Ovary (tissue), 9 donors: Measurements from ENCODE around the gene WBP1. TPM values are rescaled to one million over a fixed set of nuclear protein-coding genes. Genes with fewer than 3 reads are reported as not detected.
A peak's percentile ranks its signal among the peaks of the same experiment; 100 is the strongest.

Experiments
- DNase-seq, 5 donors: peaks; one replicate each; pipeline ENCODE4 v3.0.0-alpha.2; 2019 to 2020
- H3K27ac ChIP-seq, 2 donors: fragments of 200-600 bp; one replicate each; pipeline versions ENCODE4 v1.5.1 to v1.8.0; 2019 to 2022
- H3K27me3 ChIP-seq: fragments of 200-600 bp; one replicate; pipeline ENCODE4 v1.8.0; 2022
- H3K36me3 ChIP-seq: fragments of 200-600 bp; sonication (generic); one replicate; pipeline ENCODE4 v1.5.1; 2019
- H3K4me1 ChIP-seq: one replicate; pipeline ENCODE4 v1.8.1; 2013; ENCODE audit warnings: mild to moderate bottlenecking, moderate library complexity; ENCODE audit not compliant: insufficient read depth
- H3K4me3 ChIP-seq: fragments of 200-600 bp; sonication (generic); one replicate; pipeline ENCODE4 v1.5.1; 2017
- H3K9me3 ChIP-seq, 2 donors: fragments of 200-600 bp in 1 of 2; sonication (generic) in 1 of 2; one replicate each; pipeline versions ENCODE4 v1.5.1 to v1.8.1; 2013 to 2019; ENCODE audit warnings: mild to moderate bottlenecking in 1 of 2, moderate library complexity in 1 of 2
- EP300 ChIP-seq: sonication (generic); formaldehyde crosslinking; IDR thresholded peaks from one replicate; pipeline ENCODE4 v1.6.1; 2017; ENCODE audit warnings: antibody characterized with exemption
- POLR2A ChIP-seq: fragments of 450-650 bp; IDR thresholded peaks from one replicate; pipeline ENCODE4 v1.6.1; 2017; ENCODE audit warnings: antibody characterized with exemption, mild to moderate bottlenecking, moderate library complexity
- WGBS, 3 donors: extraction: QIAGEN DNeasy Blood & Tissue Kit in 1 of 3; methylation state at CpG; one replicate each; pipeline versions ENCODE4 v1.1.5 to v1.1.7; 2013 to 2017; 5-methylcytosine and 5-hydroxymethylcytosine counted together
- intact Hi-C, 4 donors: fragments of 100-400 bp; cut with DNase I; formaldehyde crosslinking; loops; one replicate each; pipeline versions ENCODE4 v1.11.0 to v1.15.1; 2022 to 2023
- polyA plus RNA-seq, 2 donors: library from polyadenylated mRNA; stranded (reverse); fragments of 200-250 nt in 1 of 2; fragments of 350-450 nt in 1 of 2; fragmentation: Illumina TruSeq in 1 of 2; extraction: RNeasy Lipid Tissue Mini Kit (QIAGEN cat#74804) in 1 of 2; gene quantifications; one replicate each; pipeline ENCODE4 v1.2.3, GENCODE V29; 2013 to 2014
- total RNA-seq, 7 donors: library from RNA; depleted of rRNA in 2 of 7; stranded (reverse); fragments of >200 nt in 2 of 7; fragmentation: NEBNext Ultra II Directional in 3 of 7; extraction: Animal tissue kit (Norgen Biotek cat#: 25700) in 3 of 7; gene quantifications; one replicate each; pipeline versions ENCODE4 v1.1.0 to v1.2.4, GENCODE V29; 2016 to 2023
- TF ChIP-seq, protein P1 (sequence below), 3 donors: fragments of 450-650 bp in 2 of 3; fragments of 200-600 bp in 1 of 3; IDR thresholded peaks; one replicate each; pipeline versions ENCODE4 v1.5.1 to v1.8.0; 2016 to 2022; ENCODE audit warnings: antibody characterized with exemption in 3 of 3, mild to moderate bottlenecking in 1 of 3
- donor health status: DM: no; HTN: no; CAD: no; lungs with moderate emphysema.
- donor health status: DM: no; HTN: no; CAD: no.
- donor health status: Bipolar disorder and iron deficiency.
- donor health status: DM: yes; HTN: yes; CAD: no.
- donor health status: DM: no; HTN: no; CAD: no.
- donor health status: DM: yes; HTN: yes; CAD: no.

The WBP1 gene
- total and polyA plus RNA-seq, 9 donors: 52.4 to 114 (median 73.3) TPM

DNA sequence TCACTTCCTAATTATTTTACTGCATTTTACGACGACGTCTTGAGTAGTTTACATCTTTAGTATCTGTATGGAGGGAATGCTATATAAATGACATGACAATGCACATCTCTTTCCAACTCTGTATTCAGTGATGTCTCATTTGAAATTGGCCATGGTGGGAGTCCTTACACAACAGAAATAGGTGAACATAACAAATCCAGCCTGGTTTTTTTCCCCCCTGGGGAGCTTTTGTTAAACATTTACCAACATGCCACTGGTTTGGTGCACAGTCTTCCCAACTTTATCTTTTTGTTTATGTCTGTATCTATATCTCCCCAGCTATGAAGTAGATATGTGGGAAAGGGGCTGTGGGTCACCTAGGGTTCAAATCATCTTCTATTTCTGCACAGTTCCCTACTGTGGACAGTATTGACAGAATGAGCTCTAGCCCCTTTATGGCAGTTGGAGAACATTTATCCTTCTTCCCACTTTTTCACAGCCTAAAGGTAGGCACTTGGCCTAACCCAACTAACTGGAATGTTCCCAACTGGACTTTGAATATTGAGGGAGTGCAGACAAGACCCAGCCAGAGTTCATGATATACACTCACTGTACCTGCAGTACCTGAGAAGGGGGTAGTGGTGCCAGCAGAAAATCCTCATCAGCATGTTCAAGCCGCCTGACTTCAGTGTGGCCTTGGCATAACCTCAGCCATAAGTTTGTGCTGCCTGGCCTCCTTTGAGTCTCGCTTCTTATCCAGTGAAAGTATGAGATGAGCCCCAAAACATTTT, 10.8 kb upstream of the WBP1 start:
- H3K4me1 ChIP-seq: no peaks in the 10 kb centered on the region
- no peaks in the 10 kb centered on the region for H3K9me3 ChIP-seq
- H3K4me3 ChIP-seq: no peak overlapping the region
- no peaks in the 10 kb centered on the region for H3K36me3 ChIP-seq
- 81 to 89% (median 84%) methylated on average over 5 of the region's 5 CpGs for WGBS, 3 donors
- TF ChIP-seq POLR2A (no peak), EP300 (no peak)
- TF ChIP-seq, protein P1, sequence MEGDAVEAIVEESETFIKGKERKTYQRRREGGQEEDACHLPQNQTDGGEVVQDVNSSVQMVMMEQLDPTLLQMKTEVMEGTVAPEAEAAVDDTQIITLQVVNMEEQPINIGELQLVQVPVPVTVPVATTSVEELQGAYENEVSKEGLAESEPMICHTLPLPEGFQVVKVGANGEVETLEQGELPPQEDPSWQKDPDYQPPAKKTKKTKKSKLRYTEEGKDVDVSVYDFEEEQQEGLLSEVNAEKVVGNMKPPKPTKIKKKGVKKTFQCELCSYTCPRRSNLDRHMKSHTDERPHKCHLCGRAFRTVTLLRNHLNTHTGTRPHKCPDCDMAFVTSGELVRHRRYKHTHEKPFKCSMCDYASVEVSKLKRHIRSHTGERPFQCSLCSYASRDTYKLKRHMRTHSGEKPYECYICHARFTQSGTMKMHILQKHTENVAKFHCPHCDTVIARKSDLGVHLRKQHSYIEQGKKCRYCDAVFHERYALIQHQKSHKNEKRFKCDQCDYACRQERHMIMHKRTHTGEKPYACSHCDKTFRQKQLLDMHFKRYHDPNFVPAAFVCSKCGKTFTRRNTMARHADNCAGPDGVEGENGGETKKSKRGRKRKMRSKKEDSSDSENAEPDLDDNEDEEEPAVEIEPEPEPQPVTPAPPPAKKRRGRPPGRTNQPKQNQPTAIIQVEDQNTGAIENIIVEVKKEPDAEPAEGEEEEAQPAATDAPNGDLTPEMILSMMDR (IDR thresholded peaks at IDR 0.05): no peak
- no peak for DNase-seq
- no peaks in the 10 kb centered on the region for H3K27me3 ChIP-seq
- intact Hi-C loops: no loop called here
- no peak overlapping the region for H3K27ac ChIP-seq

DNA sequence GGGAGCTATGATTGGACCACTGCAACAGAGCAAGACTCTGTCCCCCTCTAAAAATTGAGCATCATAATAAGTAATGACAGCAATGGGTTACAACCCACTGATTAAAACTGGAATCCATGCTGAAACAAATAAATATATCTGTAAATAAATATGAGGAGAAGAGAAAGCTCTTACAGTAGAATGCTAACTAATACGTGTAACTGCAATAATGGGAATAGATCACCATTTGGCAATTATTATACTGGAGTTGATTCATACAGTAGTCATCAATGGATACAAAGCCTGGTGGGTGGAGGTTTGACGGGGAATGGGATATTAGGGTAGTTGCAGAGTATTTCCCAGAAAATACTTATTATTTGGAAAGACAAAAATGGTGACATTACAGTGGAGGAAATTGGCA, 9.5 kb upstream of the WBP1 start:
- Histone ChIP-seq H3K4me1 (no peaks in the 10 kb centered on the region), H3K27me3 (no peaks in the 10 kb centered on the region), H3K9me3 (no peaks in the 10 kb centered on the region), H3K27ac (no peak overlapping the region), H3K36me3 (no peaks in the 10 kb centered on the region), H3K4me3 (no peak overlapping the region)
- TF ChIP-seq POLR2A (no peak), EP300 (no peak)
- TF ChIP-seq, protein P1 (IDR thresholded peaks at IDR 0.05): no peak
- intact Hi-C loops: no loop called here
- DNase-seq: no peak
- 59 to 70% (median 61%) methylated on average over 2 of the region's 2 CpGs for WGBS, 3 donors

DNA sequence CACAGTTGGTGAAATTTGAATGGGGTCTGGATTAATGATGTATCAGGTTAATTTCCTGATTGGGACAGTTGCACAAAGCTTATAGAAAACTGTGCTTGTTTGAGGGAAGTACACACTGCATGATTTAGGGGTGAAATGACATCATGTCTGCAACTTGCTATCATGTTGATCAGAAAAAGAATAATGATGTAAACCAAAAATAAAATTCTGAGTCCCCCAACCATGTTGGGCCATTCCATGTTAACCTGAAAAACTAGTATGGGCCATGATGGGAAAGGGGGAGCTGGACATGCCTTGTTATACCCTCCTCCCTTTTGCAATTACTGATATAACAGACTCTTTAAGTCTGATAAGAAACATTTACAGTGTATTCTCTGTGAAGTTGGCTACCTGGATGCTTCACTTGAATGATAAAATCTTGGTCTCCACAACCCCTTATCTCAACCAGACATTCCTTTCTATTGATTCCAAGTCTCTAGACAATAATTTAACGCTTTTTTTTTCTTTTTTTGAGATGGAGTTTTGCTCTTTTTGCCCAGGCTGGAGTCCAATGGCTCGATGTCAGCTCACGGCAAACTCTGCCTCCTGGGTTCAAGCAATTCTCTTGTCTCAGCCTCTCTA, 7.6 kb upstream of the WBP1 start:
- WGBS, 3 donors: 73 to 78% (median 76%) methylated on average over 3 of the region's 3 CpGs

DNA sequence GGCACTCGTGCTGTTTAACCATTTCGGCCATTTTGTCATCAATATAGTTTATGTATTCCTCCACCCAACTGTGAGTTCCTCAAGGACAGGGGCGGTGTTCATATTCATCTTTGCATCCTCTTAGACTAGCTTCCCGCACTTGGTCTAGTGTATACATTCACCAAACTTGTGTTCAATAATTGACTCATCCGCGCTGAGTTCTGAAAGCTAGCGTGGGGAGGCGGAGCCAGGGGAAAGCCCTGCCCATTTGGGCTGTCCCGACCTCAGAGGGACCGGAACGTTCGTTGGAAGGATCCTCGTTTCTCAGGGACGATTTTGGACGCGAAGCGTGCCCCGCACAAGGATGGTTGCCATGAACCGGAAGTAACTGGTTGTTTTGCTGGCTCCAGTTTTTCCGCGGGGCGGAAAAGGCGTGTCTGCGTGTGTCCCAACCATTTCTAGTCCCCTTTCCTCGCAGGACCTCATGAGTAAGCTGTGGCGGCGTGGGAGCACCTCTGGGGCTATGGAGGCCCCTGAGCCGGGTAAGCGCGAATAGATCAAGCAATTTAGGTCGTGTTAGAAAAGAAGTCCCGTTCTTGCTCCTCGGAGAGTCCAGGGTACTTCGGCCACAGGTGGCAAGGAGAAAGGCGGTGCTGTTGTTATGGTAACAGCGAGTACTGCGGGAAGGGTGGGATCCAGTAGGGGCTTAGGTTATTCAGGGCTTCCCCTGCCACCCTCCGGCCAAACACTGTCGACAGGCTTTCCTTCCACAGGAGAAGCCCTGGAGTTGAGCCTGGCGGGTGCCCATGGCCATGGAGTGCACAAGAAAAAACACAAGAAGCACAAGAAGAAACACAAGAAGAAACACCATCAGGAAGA, 3.4 kb upstream of the WBP1 start, which contains the start of gene INO80B:
INO80B (plus strand) TSS at position 434 of the 858 bp plus-strand sequence; CDS start at position 464, 30 bp downstream.
- H3K36me3 ChIP-seq: no peaks in the 10 kb centered on the region
- H3K4me3 ChIP-seq: peak within 1 kb of the TSS; percentile 58
- no peak within 1 kb of the TSS for H3K27ac ChIP-seq
- WGBS, 3 donors: 0 to 1% (median 1%) methylated on average over 40 of the region's 40 CpGs
- TF ChIP-seq EP300 (no peak), POLR2A (no peak)
- TF ChIP-seq, protein P1 (IDR thresholded peaks at IDR 0.05): no peak
- DNase-seq: peak; percentile 92 to 98 (median 96)
- peaks cover 9% of the 10 kb centered on the region for H3K4me1 ChIP-seq
- no peaks in the 10 kb centered on the region for H3K9me3 ChIP-seq
- intact Hi-C loops: no loop called here
- no peaks in the 10 kb centered on the region for H3K27me3 ChIP-seq

More for the DNA sequence above, 7.6 kb upstream of the WBP1 start:
- TF ChIP-seq POLR2A: no peak
- Histone ChIP-seq H3K4me1 (peaks cover 2% of the 10 kb centered on the region), H3K9me3 (no peaks in the 10 kb centered on the region), H3K36me3 (no peaks in the 10 kb centered on the region), H3K27ac (no peak overlapping the region), H3K4me3 (no peak overlapping the region), H3K27me3 (no peaks in the 10 kb centered on the region)
- no peak for DNase-seq
- intact Hi-C loops: no loop called here
